NCI-H1436 treated with DMSO at 0.1 percent for 48 hours (cell line): ENCODE measurements around the gene VGLL4.
"Not testable (repeated sequence)": the region's sequence is repeated elsewhere in the genome, so short reads cannot be mapped to it uniquely, and the experiment has no call there.

Source experiments
- DNase-seq: peaks from one replicate; lab custom pipeline; 2025; lab: John Stamatoyannopoulos, UW

The VGLL4 gene

GRCh38 chr3:11606090-11606784 is 37.5 kb downstream of the VGLL4 start:
- DNase-seq: no peak

GRCh38 chr3:11605398-11605797 is 38.3 kb downstream of the VGLL4 start:
- no peak for DNase-seq

- DNase-seq: no peak
Measured at GRCh38 chr3:11604139-11604892, 39.4 kb downstream of the VGLL4 start.

GRCh38 chr3:11603628-11604027 is 40.1 kb downstream of the VGLL4 start:
- no peak for DNase-seq

- no peak for DNase-seq
Measured at GRCh38 chr3:11602886-11603527, 40.7 kb downstream of the VGLL4 start.

GRCh38 chr3:11602239-11602840 is 41.4 kb downstream of the VGLL4 start:
- no peak for DNase-seq

GRCh38 chr3:11601446-11602238 is 42.1 kb downstream of the VGLL4 start:
- no peak for DNase-seq

GRCh38 chr3:11600501-11601282 is 43.0 kb downstream of the VGLL4 start:
- DNase-seq: no peak

- no peak for DNase-seq
Measured at GRCh38 chr3:11596387-11596786, 47.3 kb downstream of the VGLL4 start.

GRCh38 chr3:11595024-11595423 is 48.7 kb downstream of the VGLL4 start:
- DNase-seq: not testable (repeated sequence)

- DNase-seq: no peak
Measured at GRCh38 chr3:11593318-11594034, 50.2 kb downstream of the VGLL4 start.

- no peak for DNase-seq
Measured at GRCh38 chr3:11592445-11593298, 51.0 kb downstream of the VGLL4 start.

GRCh38 chr3:11591391-11592282 is 52.1 kb downstream of the VGLL4 start:
- no peak for DNase-seq

GRCh38 chr3:11591002-11591355 is 52.7 kb downstream of the VGLL4 start:
- DNase-seq: no peak

- DNase-seq: no peak
Measured at GRCh38 chr3:11589706-11590105, 54.0 kb downstream of the VGLL4 start.

GRCh38 chr3:11588755-11589154 is 55.0 kb downstream of the VGLL4 start:
- no peak for DNase-seq

- DNase-seq: no peak
Measured at GRCh38 chr3:11588338-11588737, 55.4 kb downstream of the VGLL4 start.

- DNase-seq: no peak
Measured at GRCh38 chr3:11587766-11588165, 55.9 kb downstream of the VGLL4 start.
